Suprapubic skin (tissue), 4 donors: Measurements from ENCODE around the gene RPUSD3.

Source experiments
- POLR2A ChIP-seq, 2 donors: fragments of 450-650 bp; IDR thresholded peaks; one replicate each; pipeline ENCODE4 v1.6.1; 2017; ENCODE audit warnings: antibody characterized with exemption in 2 of 2, mild to moderate bottlenecking in 2 of 2, moderate library complexity in 2 of 2
- POLR2AphosphoS5 ChIP-seq, 3 donors: sonication (generic); formaldehyde crosslinking; IDR thresholded peaks; one replicate each; pipeline ENCODE4 v1.6.1; 2017; ENCODE audit warnings: antibody characterized with exemption in 3 of 3
- TF ChIP-seq, protein P1 (sequence below), 2 donors: fragments of 200-600 bp in 1 of 2; fragments of 450-650 bp in 1 of 2; sonication (generic) in 1 of 2; IDR thresholded peaks; one replicate each; pipeline ENCODE4 v1.5.1; 2016 to 2019; ENCODE audit warnings: antibody characterized with exemption in 2 of 2, mild to moderate bottlenecking in 1 of 2, moderate library complexity in 1 of 2

DNA sequence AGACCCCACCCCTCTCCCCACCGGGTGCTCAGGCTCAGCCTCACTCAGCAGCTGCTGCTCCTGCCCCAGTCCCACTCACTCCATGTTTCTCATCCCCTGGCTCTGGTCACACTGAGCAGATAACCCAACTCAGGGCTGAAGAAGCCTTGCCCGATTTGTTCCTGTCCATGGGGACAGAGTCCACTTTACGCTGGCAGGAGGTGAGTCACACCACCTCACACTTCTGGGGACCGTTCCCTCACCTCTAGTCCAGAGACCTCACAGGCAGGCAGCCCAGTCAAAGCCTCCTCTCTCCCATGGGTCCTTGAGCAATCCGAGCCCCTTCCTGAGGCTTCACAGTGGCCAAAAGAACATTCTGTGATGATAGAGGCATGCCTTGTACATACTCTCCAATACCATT, 34.9 kb upstream of the RPUSD3 start:
- TF ChIP-seq POLR2A (IDR thresholded peaks at IDR 0.05), result no peak
- TF ChIP-seq, protein P1, sequence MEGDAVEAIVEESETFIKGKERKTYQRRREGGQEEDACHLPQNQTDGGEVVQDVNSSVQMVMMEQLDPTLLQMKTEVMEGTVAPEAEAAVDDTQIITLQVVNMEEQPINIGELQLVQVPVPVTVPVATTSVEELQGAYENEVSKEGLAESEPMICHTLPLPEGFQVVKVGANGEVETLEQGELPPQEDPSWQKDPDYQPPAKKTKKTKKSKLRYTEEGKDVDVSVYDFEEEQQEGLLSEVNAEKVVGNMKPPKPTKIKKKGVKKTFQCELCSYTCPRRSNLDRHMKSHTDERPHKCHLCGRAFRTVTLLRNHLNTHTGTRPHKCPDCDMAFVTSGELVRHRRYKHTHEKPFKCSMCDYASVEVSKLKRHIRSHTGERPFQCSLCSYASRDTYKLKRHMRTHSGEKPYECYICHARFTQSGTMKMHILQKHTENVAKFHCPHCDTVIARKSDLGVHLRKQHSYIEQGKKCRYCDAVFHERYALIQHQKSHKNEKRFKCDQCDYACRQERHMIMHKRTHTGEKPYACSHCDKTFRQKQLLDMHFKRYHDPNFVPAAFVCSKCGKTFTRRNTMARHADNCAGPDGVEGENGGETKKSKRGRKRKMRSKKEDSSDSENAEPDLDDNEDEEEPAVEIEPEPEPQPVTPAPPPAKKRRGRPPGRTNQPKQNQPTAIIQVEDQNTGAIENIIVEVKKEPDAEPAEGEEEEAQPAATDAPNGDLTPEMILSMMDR (IDR thresholded peaks at IDR 0.05), result no peak
- no peak for TF ChIP-seq POLR2AphosphoS5 (IDR thresholded peaks at IDR 0.05)
